Fibroblast of mammary gland (primary cell): ENCODE results near the gene WARS2.

Source experiments
- DNase-seq: peaks from one replicate; pipeline ENCODE4 v3.0.0-alpha.2; 2010; ENCODE audit warnings: low read depth
- H3K4me3 ChIP-seq: 2 replicates; pipeline ENCODE4 v1.5.1; 2011; ENCODE audit warnings: low read depth, mild to moderate bottlenecking, low read length, moderate library complexity; ENCODE audit not compliant: control insufficient read depth
- CTCF ChIP-seq: conservative IDR thresholded peaks from 2 replicates; pipeline ENCODE4 v1.5.1; 2011; ENCODE audit warnings: low read depth, low read length, inconsistent platforms; ENCODE audit not compliant: control insufficient read depth, insufficient read depth

Gene WARS2

GRCh38 chr1:118986555-118987467 lies 153.6 kb downstream of the WARS2 start:
- DNase-seq: peak; percentile 58
- H3K4me3 ChIP-seq: peak overlapping the region; percentile 84
- no peak for TF ChIP-seq CTCF

- TF ChIP-seq CTCF: no peak
- H3K4me3 ChIP-seq: peak overlapping the region; percentile 84
Observed at GRCh38 chr1:118985640-118986554, 154.6 kb downstream of the WARS2 start.

GRCh38 chr1:118984722-118985639 lies 155.5 kb downstream of the WARS2 start:
- H3K4me3 ChIP-seq: peak overlapping the region; percentile 84
- DNase-seq: no peak

More at GRCh38 chr1:118985640-118986554, 154.6 kb downstream of the WARS2 start:
- DNase-seq: peak; percentile 61

GRCh38 chr1:118984086-118984721 lies 156.2 kb downstream of the WARS2 start:
- DNase-seq: peak; percentile 76
- TF ChIP-seq CTCF: no peak
- peak overlapping the region; percentile 84 for H3K4me3 ChIP-seq

More at GRCh38 chr1:118984722-118985639, 155.5 kb downstream of the WARS2 start:
- TF ChIP-seq CTCF: no peak

- TF ChIP-seq CTCF: no peak
- DNase-seq: peak; percentile 87
- H3K4me3 ChIP-seq: peak overlapping the region; percentile 84
Observed at GRCh38 chr1:118983558-118984041, 156.9 kb downstream of the WARS2 start.
